ENCODE results near the gene LMAN2.

Gene LMAN2

GRCh38 chr5:177303925-177304391 is 47.5 kb downstream of the LMAN2 start:
- DNase-seq: no peak

- DNase-seq: peak; percentile 76
These were observed 48.1 kb downstream of the LMAN2 start, which contains the start of the genes PRELID1 and RAB24 for GRCh38 chr5:177303121-177303924. Gene PRELID1, plus strand, starts transcription at chr5:177303799. Its CDS starts 187 bp downstream, at chr5:177303986. Gene RAB24, minus strand, starts transcription at chr5:177303719. Its CDS starts 431 bp downstream, at chr5:177303288.

- no peak for DNase-seq
These were observed 48.9 kb downstream of the LMAN2 start for GRCh38 chr5:177302354-177303110.

GRCh38 chr5:177301503-177302165 is 49.8 kb downstream of the LMAN2 start:
- no peak for DNase-seq

GRCh38 chr5:177300951-177301350 is 50.5 kb downstream of the LMAN2 start:
- DNase-seq: no peak

- peak; percentile 85 for DNase-seq
These were observed 51.1 kb downstream of the LMAN2 start for GRCh38 chr5:177300236-177300880.

- no peak for DNase-seq
These were observed 51.8 kb downstream of the LMAN2 start for GRCh38 chr5:177299697-177300096.

GRCh38 chr5:177297922-177298321 is 53.5 kb downstream of the LMAN2 start:
- DNase-seq: no peak

- DNase-seq: no peak
These were observed 54.9 kb downstream of the LMAN2 start for GRCh38 chr5:177296581-177296980.

- DNase-seq: no peak
These were observed 55.5 kb downstream of the LMAN2 start for GRCh38 chr5:177295924-177296323.

GRCh38 chr5:177294632-177295031 is 56.8 kb downstream of the LMAN2 start:
- no peak for DNase-seq

- DNase-seq: no peak
These were observed 57.5 kb downstream of the LMAN2 start for GRCh38 chr5:177293819-177294581.

GRCh38 chr5:177291735-177292134 is 59.7 kb downstream of the LMAN2 start:
- DNase-seq: no peak

- no peak for DNase-seq
These were observed 60.5 kb downstream of the LMAN2 start for GRCh38 chr5:177290816-177291596.

- no peak for DNase-seq
These were observed 63.3 kb downstream of the LMAN2 start for GRCh38 chr5:177288191-177288590.

Data from GDM1 (cell line).